Measurements from ENCODE around the gene CHI3L2.

The CHI3L2 gene

GRCh38 chr1:111247125-111247838, 19.8 kb downstream of the CHI3L2 start:
- no peak for DNase-seq (ENCODE audit: low read depth, low spot score)

- no peak for DNase-seq (ENCODE audit: low read depth, low spot score)
Measured at GRCh38 chr1:111249960-111250359, 22.4 kb downstream of the CHI3L2 start.

DNA sequence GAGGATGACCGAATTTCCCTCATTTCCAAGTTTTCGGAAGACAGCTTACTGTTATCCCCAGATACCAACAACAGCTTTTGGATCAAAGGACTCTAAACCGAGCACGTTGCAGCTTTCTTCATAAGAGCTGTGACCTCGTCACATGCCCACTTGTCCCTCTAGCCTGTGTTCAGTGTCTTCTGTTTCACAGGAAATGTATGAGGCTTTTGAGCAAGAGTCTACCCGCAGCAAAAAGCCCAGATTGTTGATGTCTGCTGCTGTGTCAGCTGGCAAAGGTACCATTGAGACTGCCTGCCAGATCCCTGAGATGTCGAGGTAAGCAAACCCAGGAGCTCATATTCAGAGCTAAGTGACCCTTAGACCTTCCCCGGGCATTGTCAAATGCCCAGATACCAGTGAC, 24.1 kb downstream of the CHI3L2 start:
- DNase-seq (ENCODE audit: low read depth, low spot score) = no peak

- DNase-seq (ENCODE audit: low read depth, low spot score) = no peak
Measured at GRCh38 chr1:111252786-111253185, 25.3 kb downstream of the CHI3L2 start.

DNA sequence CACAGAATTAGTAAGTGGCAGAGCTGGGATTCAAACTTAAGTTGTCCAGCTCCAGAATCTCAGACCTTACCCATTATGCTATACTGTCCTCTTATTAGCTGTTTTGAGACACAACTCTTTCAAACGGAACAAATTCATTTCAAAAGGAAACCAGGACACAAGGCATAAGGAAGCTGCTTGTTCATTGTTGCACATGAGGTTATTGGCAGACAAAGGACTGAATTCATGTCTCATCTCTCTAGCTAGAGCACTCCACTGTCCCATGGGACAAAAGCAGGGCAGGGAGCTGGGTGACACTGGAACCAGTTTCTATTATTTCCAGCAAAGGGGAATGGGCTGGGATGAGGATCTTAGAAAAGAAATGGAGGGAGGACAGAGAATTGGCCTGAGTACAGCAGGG, 26.4 kb downstream of the CHI3L2 start:
- no peak for DNase-seq (ENCODE audit: low read depth, low spot score)

- DNase-seq (ENCODE audit: low read depth, low spot score) = no peak
Measured at GRCh38 chr1:111256988-111257658, 29.6 kb downstream of the CHI3L2 start.

- no peak for DNase-seq (ENCODE audit: low read depth, low spot score)
Measured at GRCh38 chr1:111267801-111268508, 40.4 kb downstream of the CHI3L2 start.

- no peak for DNase-seq (ENCODE audit: low read depth, low spot score)
Measured at GRCh38 chr1:111269825-111270406, 42.4 kb downstream of the CHI3L2 start.

- DNase-seq (ENCODE audit: low read depth, low spot score) = no peak
Measured at GRCh38 chr1:111270771-111271463, 43.4 kb downstream of the CHI3L2 start.

GRCh38 chr1:111271464-111271801, 43.9 kb downstream of the CHI3L2 start:
- no peak for DNase-seq (ENCODE audit: low read depth, low spot score)

DNA sequence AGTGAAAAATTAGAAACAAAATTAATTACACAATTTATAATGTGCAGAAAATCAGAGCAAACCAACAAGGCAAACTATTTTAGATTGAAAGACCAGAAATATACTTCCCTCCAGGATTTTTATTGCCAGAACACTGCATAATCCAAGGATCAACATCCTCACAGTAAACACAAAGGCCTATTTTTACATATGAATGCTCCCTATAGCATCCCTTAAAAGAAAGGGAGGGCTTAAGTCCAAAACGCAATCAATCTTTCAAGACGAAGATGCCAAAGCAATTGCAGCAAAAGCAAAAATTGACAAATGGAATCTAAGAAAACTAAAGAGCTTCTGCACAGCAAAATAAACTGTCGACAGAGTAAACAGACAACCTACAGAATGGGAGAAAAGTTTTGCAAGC, 44.6 kb downstream of the CHI3L2 start:
- no peak for DNase-seq (ENCODE audit: low read depth, low spot score)

DNA sequence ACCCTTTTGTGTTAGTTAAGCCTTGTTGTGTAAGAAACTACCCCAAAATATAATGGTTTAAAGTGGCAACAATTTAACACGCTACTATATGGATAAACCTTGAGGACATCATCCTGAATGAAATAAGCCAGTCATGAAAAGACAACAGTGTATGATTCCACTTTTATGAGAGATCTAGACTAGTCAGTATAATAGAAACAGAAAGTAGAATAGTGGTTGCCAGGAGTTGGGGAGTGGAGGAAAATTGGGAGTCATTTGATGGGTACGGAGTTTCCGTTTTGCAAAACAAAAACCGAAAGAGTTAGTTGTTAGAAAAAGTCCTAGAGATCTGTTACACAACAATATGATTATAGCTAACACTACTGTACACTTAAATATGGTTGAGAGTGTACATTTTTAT, 47.1 kb downstream of the CHI3L2 start:
- DNase-seq (ENCODE audit: low read depth, low spot score) = no peak

GRCh38 chr1:111275079-111275478, 47.6 kb downstream of the CHI3L2 start:
- no peak for DNase-seq (ENCODE audit: low read depth, low spot score)

GRCh38 chr1:111275780-111276433, 48.4 kb downstream of the CHI3L2 start:
- no peak for DNase-seq (ENCODE audit: low read depth, low spot score)

- DNase-seq (ENCODE audit: low read depth, low spot score) = no peak
Measured at GRCh38 chr1:111279144-111279543, 51.6 kb downstream of the CHI3L2 start.

DNA sequence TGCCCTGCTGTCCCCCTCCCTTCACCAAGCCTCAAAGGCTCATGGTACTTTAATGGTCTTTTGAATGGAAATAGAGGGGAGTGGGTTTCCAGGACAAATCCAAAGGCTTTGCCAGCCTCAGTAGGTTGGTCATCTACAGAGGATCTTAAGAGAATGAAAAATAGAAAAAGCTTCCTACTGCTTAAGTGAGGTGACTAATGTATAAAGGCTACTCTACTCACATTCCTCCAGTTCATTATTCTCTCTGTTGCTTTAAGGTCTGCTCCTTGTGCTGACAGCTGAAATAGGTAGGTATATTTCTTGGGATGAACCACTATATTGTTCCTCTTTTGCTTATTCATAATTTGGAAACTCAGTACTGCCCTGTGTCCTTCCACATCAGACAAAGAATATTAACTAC, 52.8 kb downstream of the CHI3L2 start:
- DNase-seq (ENCODE audit: low read depth, low spot score) = no peak

DNA sequence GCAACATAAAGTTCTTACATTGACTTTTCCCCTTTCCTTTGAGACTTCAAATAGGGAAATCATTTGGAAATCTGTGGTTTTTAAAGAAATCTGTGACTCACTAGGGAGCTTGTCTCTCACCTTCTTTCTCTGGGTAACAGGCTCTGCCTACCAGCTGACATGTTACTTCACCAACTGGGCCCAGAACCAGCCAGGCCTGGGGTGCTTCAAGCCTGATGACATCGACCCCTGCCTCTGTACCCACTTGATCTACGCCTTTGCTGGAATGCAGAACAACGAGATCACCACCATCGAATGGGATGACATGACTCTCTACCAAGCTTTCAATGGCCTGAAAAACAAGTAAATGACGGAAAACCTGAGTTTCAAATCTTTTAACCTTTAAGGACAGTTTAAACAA, 53.9 kb downstream of the CHI3L2 start:
- no peak for DNase-seq (ENCODE audit: low read depth, low spot score)

DNA sequence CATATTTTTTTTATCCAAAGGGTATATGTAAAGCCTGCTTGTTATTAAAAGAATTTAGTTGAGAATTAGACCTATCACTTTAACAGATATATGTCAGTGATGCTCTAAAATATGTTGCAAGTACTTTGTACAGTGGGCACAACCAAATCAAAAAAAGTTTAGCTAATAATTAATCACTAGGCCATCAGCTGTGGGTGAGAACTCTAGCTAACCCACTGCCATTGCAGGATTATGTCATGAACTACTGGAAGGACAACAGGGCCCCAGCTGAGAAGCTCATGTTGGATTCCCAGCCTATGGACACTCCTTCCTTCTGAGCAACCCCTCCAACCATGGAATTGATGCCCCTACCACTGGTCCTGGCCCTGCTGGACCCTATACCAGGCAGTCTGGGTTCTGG, 56.3 kb downstream of the CHI3L2 start:
- no peak for DNase-seq (ENCODE audit: low read depth, low spot score)

DNA sequence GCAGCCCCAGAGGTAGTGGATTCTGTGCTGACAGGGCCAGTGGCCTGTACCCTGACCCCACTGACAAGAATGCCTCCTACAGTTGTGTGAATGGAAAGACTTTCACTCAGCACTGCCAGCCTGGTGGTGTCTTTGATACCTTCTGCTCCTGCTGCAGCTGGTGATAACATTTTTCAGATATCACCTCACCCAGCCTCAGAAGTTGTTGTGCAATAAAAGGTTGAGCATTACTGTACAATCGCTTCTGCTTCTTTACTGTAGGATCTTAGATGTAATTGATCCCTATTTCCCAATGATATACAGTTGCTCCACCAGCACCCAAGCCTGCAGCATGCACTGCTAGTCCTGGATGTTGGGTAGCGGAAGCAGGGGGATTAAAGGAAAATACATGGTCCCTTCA, 58.4 kb downstream of the CHI3L2 start:
- DNase-seq (ENCODE audit: low read depth, low spot score) = no peak

GRCh38 chr1:111286912-111287311, 59.4 kb downstream of the CHI3L2 start:
- no peak for DNase-seq (ENCODE audit: low read depth, low spot score)

GRCh38 chr1:111289371-111289770, 61.9 kb downstream of the CHI3L2 start:
- DNase-seq (ENCODE audit: low read depth, low spot score) = no peak

Measured in brain pericyte (primary cell).